GM19463 (cell line): ENCODE results near the gene ZBTB47.
A peak's percentile ranks its signal among the peaks of the same experiment; 100 is the strongest.

Experiments
- ATAC-seq: cut with Tn5 transposase; IDR thresholded peaks from one replicate; pipeline ENCODE4 v1.9.1; 2021; ENCODE audit warnings: mild to moderate bottlenecking, moderate library complexity; ENCODE audit not compliant: unreplicated experiment

Gene ZBTB47

DNA sequence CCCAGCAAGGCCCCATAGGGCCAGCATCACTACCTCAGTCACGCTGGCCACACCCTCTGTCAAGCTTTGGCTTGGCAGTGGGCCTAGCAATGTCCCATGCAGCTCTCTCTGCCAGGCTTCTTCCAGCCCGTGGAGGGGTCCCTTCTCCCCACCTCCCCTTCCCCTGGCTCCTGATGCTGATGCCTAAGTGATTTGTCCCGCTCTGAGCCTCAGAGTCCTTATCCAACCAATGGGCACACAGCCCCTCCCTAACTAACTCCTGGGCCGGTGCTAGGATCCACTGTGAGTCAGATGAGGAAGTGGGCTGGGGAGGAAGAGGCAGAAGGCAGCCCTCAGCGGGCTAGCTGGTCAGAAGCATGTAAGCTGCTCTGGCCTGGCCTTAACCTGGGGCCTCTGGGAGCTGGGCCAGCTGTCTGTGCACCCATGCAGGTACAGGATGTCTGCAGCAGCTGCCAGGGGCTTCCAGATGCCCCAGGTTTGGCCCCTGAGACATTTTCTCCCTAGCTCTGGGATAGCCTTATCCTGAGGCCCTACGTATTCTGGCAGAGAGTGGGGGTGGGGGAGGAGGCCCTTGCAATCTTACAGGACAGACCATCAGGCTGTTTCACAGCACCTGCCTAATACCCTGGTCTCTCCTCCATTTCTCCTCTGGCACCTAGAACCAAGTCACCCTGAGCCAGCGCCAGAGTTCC lies 740 bp upstream of the ZBTB47 start:
- peak; percentile 69 for ATAC-seq

DNA sequence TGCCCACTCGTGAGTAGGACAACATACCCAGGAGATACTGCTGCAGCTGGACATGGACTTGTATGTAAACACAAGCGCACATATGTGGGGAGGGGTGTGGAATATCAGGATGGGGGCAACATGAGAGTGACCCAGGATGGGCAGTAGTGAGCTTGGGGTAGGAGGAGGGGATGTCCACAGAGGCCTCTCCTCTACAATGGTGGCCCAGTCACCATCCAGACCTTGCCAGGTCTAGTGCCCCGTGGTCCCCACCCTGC lies 266 bp upstream of the ZBTB47 start:
- no peak for ATAC-seq

DNA sequence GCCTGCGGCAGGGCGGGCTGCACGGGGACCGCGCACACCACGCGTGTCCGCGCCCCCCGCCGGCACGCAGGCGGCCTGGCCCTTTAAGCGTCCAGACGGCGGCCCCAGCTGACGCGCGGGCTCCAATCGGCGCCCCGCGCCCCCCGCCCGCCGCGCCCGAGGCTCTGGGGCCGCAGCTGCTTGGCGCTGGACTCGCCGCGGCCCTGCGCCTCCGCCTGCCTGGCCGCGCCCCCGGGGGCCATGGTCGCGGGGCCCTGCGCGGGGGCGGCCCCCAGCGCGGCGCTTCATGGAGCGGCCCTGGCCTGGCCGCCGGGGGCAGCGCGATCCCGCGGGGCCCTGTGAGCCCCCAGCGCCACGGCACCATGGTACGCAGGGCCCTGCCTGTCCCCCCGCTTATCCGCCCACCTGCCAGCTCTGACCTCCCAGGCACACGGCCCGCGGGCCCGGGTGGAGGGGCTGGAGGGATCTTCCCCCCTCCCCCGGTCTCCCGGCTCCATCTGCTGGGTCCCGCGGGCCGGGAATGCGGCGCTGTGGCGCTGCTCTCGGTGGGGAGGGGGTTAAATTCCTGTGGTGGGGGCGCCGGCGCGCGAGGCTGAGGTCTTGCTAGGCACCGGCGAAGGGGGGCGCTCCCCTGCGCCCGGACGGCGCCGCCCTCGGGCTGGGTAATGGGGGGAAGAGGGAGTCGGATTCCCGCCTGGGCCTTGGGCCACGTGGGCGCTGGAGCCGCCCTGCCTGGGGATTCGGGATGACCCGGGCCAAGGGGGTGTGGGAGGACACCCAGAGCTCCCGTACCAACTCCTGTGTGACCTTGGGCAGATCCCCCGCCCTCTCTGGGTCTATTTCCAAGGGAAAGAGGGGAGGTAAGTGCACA lies 1.1 kb downstream of the ZBTB47 start:
- ATAC-seq, result peak; percentile 29

DNA sequence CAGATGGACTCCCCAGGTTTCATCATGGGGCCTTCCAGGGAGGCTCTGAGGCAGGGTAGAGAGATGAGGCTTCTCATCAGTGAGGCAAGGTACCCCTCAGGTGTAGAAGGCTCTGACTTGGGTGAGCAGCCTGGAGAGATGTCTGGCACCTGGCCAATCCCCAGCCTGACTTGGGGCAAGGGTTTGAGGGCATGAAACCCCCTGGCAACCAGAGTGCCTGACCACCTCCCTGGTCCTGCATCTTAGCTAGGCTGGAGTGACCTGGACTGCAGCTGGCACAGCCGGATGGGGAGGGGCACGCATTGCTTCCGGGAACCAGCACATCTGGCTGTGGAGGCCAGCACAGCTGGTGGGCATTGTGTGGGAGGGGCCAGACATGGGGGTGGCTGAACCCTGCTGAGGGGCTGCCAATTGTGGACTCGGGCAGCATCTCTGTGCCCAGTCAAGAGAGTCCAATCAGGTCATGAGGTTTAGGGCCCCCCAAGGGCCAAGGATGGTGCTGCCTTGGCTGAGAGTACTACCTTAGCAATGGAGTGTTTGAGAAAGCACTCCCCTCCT lies 1.9 kb downstream of the ZBTB47 start:
- no peak for ATAC-seq

DNA sequence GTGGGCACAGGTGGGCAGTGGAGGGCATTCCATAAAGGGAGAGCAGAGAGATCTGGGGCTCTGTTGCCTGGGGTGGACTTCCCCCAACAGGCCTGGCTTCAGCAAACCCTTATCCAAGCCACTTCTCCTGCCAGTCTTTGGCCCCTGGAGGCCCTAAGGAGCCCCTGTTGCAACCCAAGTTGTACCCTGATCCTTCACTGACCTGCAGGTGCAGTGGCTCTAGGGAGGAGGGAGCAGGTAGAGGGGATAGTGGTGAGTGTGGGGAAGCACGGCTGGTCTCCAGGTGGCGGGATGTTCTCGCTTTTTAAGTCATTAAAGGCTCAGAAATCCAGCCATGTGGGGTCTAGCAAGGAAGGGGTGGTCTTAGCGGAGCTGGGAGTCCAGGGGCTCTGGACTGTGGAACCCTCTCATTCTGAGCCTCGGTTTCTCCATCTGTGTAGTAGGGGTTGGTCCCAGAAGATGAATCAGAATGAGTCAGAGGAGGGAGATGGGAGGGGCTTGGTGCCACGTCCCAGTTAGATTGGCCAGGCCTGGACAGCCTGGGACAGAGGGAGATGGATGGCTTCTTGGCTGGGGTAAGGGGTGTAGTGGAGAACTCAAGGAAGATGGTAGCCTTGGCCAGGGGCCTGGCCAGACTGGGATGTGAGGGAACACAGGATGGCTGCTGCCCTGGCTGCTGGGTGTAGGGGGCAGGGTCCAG lies 2.6 kb downstream of the ZBTB47 start:
- ATAC-seq, result no peak

DNA sequence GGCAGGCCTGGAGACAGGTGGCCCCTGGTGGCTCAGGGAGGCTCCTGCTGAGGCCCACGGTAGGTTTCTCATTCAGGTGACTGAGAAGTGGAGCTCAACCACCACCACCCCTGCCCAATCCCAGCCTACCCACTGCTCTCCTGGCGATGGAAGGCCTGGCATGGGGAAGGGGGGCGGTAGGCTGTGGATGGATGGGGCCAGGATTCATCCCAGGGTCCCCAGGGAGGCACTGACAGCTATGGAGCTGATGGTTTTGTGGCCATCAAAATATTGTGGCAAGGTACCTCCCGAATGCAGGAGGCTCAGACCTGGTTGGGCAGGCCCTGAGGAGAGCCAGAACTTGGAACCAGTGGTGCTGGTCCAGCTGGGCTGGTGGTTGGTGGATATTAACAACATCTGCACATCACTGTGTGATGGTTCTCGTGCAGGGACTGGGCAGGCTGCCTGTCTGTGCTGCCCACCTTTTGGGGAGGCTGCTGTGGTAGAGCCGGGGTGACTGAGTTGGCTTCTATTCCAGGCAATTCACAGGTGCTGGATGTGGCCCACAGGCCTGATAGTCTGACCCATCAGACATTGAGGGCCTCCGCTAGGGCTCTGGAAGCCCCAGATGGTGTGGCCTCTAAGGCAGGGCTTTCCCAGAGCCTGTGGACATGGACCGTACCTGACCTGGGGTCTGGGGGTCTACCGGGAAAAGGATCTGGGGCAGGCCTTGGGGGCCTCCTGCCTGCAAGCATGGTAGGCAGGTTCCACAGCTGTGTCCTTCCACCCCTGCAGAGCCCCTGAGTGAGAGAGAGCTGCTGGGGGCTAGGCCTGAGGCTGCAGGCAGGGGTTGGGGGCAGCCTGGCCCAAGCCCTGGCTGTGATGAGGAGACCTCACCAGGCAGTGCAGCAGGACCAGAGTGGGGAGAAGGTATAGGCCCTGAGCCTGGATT lies 3.4 kb downstream of the ZBTB47 start:
- no peak for ATAC-seq

DNA sequence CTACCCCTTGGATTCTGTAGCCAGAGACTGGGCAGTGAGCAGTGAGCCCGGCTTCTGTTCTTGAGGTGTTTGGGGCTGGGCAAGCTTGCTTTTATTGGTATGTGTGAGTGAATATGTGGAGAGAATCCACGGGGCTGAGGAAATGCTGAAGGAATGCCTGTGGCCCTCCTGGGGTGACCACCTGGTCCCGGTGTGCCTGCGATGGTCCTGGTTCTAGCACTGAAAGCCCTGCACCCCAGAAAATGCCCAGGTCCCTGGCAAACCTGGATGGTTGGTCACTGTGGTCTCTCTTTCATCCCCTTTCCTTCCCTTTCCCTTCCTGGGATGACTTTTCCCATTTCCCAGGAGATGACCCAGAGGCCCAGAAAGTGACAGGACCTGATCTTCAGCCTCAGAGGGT lies 4.2 kb downstream of the ZBTB47 start:
- ATAC-seq, result no peak

DNA sequence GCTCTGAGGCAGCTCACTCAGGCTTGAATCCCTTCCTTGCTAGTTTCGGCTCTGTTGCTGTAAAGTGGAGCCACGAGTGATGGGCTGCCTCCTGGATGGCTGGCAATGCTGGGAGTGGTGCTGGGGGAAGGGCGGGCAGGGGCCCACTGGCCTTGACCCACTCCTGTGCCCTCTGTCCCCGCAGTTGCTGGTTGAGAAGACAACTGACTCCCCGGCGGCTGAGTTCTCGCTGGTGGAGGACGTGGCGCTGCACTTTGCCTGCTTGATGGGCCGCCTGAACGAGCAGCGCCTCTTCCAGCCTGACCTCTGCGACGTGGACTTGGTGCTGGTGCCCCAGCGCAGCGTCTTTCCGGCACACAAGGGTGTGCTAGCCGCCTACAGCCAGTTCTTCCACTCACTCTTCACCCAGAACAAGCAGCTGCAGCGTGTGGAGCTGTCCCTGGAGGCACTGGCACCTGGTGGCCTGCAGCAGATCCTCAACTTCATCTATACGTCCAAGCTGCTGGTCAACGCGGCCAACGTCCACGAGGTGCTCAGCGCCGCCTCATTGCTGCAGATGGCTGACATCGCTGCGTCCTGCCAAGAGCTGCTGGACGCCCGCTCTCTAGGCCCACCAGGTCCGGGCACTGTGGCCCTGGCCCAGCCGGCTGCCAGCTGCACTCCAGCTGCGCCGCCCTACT lies 4.7 kb downstream of the ZBTB47 start:
- no peak for ATAC-seq

DNA sequence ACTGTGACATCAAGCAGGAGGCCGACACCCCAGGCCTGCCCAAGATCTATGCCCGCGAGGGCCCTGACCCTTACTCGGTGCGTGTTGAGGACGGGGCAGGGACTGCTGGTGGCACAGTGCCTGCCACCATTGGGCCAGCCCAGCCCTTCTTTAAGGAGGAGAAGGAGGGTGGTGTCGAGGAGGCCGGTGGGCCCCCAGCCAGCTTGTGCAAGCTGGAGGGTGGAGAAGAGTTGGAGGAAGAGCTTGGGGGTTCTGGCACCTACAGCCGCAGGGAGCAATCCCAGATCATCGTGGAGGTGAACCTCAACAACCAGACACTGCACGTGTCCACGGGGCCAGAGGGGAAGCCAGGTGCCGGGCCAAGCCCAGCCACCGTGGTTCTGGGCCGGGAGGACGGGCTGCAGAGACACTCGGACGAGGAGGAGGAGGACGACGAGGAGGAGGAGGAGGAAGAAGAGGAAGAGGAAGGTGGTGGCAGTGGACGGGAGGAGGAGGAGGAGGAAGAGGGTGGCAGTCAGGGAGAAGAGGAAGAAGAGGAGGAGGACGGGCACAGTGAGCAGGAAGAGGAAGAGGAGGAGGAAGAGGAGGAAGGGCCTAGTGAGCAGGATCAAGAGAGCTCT lies 5.4 kb downstream of the ZBTB47 start:
- ATAC-seq, result no peak

DNA sequence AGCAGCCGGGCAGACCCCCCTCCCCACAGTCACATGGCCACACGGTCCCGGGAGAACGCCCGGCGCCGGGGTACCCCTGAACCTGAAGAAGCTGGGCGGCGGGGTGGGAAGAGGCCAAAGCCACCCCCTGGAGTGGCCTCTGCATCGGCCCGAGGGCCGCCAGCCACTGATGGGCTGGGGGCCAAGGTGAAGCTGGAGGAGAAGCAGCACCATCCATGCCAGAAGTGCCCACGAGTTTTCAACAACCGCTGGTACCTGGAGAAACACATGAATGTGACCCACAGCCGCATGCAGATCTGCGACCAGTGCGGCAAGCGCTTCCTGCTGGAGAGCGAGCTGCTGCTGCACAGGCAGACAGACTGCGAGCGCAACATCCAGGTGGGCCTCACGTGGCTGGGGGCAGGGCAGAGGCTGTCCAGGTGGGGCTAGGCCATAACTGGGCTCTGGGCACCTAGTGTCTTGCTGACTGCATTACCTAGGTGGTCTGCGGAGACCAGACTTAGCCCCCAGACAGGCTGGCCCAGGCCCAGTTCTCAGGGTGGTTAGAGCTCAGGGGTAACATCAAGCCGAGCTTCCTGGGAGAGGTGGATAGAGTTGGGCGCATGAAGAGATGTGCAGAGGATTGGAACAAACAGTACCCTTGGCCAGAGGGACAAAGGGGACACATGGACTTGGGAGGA lies 6.1 kb downstream of the ZBTB47 start:
- ATAC-seq, result no peak

DNA sequence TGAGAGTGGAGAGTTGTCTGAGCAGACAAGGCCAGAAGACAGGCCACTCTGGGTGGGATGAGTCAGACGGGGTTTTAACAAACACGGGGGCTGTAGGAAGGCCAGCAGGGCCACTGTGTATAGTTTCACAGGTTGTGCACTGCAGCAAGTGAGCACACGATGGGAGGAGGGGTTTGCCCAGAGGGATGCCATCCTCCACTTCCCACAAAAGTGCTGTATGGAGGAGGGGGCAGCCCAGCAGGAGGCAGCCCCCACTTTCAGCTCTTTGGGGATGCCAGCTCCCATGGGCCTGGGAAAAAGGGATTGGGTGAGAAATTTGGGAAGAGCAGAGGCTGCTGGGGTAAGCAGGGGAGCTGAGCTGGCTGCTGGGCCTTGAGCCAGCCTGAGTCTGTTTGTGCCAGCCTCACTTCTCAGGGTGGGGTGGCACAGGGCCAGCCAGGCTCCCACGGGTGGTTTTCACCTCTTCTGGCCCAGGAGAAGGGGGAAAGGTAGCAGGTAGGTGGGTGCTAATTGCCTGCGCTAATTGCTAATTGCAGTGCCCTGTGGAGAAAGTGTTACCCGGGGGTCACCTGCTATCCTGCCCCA lies 6.7 kb downstream of the ZBTB47 start:
- ATAC-seq, result no peak

DNA sequence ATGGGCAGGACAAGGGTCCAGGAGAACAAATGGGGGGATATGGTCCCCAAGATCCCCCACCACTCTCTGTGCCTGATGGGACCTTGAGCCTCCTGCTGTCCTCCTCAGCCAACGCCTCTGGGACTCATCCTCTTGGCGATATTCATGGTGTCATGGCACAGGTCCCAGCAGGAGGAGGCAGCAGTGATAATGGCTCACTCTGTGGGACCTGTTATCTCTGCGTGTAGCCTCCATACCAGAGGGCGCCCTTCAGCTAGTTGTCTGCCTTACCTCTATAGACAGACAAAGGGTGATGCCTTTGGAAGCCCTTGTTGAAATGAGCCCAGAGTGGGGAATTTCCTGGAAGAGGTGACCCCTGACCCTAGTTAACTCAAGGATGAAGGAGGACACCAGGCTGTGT lies 7.4 kb downstream of the ZBTB47 start:
- no peak for ATAC-seq

DNA sequence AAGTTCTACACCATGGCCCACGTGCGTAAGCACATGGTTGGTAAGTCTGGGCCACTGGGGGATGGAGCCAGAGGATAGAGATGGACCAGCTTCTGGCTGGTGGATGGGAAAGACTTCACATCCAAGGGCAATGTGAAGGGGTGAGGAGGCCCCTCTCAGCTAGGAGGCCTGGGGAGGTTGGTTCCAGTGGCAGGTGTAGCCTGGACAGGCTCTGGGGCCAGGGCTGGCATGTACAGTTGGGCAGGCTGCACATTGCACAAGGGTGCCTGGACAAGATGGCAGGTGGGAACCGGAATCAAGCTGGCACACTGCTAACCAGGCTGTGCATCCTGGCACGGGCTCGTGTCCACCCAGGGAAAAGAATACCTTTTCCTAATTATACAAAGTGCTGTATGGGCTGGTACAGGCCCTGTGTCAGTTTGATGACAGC lies 8.1 kb downstream of the ZBTB47 start:
- ATAC-seq, result no peak

DNA sequence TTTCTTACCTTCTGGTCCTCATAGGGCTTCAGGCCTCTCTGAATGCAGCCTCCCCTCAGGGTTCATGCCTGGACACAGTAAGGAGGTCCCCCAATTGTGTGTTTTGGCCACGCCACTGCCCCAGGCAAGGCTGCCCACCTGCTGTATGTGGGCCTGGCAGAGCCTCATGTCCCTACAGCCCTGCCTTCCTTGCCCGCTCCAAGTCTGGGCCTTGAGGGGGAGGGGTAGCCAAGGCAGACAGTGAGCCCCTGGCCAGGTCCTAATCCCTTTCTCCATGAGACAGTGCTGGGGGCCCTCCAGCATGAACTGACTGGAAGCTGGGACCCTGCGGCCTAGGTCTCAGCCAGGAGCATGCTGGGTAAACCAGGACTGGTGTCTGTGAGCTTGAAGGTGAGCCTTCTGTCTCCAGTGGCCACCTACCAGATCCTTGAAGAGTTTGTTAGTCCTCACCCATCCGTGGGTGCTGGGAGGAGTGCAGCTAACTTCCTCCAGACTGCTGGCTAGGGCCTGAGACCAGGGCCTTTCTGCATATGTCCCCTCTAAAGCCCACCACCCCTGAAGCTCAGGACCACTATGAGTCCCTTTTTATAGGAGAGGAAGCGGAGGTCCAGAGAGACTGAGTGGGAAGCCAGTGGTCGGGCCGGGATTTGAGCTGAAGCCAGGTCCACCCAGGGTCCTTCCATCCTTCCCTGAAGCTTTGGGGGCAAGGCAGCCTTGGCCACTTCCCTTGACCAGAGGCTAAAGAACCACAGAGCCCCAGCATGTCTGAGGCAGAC lies 8.7 kb downstream of the ZBTB47 start:
- ATAC-seq, result no peak

DNA sequence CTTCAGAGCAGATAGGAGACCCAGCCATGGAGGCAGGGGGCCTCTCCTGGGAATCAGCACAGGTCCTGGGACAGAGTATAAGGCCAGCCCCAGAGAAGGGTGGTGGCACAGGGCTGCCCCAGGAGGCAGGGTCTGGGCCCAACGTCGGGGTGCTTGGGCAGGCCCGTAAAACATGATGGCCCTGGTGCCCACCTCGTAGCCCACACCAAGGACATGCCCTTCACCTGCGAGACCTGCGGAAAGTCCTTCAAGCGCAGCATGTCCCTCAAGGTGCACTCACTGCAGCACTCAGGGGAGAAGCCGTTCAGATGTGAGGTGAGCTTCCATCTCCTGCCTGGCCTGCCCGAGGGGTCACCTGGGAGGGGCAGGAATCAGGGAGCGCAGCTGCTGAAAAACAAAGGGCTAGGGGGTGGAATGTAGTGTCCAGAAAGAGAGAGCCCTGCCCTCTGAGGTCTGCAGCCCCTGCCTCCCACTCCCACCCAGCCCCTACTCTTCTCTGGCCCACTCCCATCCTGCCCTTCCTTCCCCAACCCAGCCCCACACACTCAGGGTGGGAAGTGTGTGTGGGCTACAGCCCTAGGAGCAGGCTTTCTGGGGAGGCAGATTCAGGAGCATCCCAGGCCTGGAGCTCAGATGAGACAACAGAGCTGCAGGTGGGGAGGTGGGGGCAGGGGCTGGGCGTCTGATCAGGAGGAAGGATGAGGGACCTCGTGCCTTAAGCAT lies 9.5 kb downstream of the ZBTB47 start:
- ATAC-seq, result no peak

DNA sequence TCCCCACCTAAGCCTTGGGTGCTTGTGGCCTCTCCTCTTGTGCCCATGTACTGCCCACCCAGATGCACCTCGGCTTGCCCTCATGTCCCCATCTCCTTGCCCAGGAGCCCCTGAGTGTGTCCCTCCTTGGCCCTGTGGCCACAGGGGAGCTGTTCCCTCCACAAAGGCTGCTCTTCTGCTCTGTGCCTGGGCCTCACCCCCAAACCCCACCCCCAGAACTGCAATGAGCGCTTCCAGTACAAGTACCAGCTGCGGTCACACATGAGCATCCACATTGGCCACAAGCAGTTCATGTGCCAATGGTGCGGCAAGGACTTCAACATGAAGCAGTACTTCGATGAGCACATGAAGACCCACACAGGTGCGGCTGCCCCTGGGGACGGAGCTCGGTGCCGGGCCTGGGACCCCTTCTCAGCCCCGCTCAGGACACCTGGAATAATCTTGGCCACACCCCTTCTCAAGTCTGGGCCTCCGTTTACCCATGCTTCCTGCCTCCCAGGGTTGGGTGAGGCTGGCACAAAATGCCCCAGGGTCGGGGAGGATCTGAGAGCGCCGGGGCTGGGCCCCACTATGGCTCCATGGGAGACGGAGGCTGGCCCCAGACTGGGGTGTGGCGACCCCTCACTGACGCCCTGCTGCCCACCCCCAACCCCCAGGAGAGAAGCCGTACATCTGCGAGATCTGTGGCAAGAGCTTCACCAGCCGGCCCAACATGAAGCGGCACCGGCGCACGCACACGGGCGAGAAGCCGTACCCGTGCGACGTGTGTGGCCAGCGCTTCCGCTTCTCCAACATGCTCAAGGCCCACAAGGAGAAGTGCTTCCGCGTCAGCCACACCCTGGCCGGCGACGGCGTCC lies 10.3 kb downstream of the ZBTB47 start:
- ATAC-seq, result no peak
